Activated CD4-positive, alpha-beta T cell treated with anti-CD3 and anti-CD28 coated beads, Interleukin-2, amount 50 U/mL, for 4 hours (primary cell): ENCODE measurements around the gene ITIH5.

Experiments used
- DNase-seq, 2 experiments: peaks; one replicate each; pipeline ENCODE4 v3.0.0-alpha.2; 2020

Gene ITIH5

GRCh38 chr10:7625836-7626235 lies 40.9 kb downstream of the ITIH5 start:
- no peak for DNase-seq

- no peak for DNase-seq
These were observed 41.8 kb downstream of the ITIH5 start for GRCh38 chr10:7625009-7625408.

- DNase-seq, result no peak
These were observed 43.8 kb downstream of the ITIH5 start for GRCh38 chr10:7622969-7623368.

GRCh38 chr10:7618461-7618860 lies 48.3 kb downstream of the ITIH5 start:
- no peak for DNase-seq

GRCh38 chr10:7611909-7612308 lies 54.9 kb downstream of the ITIH5 start:
- DNase-seq, result no peak

GRCh38 chr10:7610651-7611389 lies 55.9 kb downstream of the ITIH5 start:
- no peak for DNase-seq

GRCh38 chr10:7610026-7610425 lies 56.7 kb downstream of the ITIH5 start:
- no peak for DNase-seq

GRCh38 chr10:7609556-7609955 lies 57.2 kb downstream of the ITIH5 start:
- no peak for DNase-seq

GRCh38 chr10:7608001-7608400 lies 58.8 kb downstream of the ITIH5 start:
- no peak for DNase-seq

GRCh38 chr10:7606951-7607404 lies 59.8 kb downstream of the ITIH5 start:
- no peak for DNase-seq

- DNase-seq, result no peak
These were observed 61.0 kb downstream of the ITIH5 start for GRCh38 chr10:7605565-7606295.

- no peak for DNase-seq
These were observed 65.6 kb downstream of the ITIH5 start for GRCh38 chr10:7601023-7601656.

GRCh38 chr10:7598771-7599170 lies 68.0 kb downstream of the ITIH5 start:
- no peak for DNase-seq

- no peak for DNase-seq
These were observed 70.4 kb downstream of the ITIH5 start for GRCh38 chr10:7596356-7596755.

GRCh38 chr10:7593905-7594304 lies 72.9 kb downstream of the ITIH5 start:
- no peak for DNase-seq

GRCh38 chr10:7593063-7593462 lies 73.7 kb downstream of the ITIH5 start:
- DNase-seq, result no peak

GRCh38 chr10:7592627-7593026 lies 74.1 kb downstream of the ITIH5 start:
- DNase-seq, result no peak

- no peak for DNase-seq
These were observed 76.5 kb downstream of the ITIH5 start for GRCh38 chr10:7590271-7590670.

GRCh38 chr10:7589748-7590147 lies 77.0 kb downstream of the ITIH5 start:
- no peak for DNase-seq

- no peak for DNase-seq
These were observed 78.9 kb downstream of the ITIH5 start for GRCh38 chr10:7587865-7588188.

GRCh38 chr10:7587168-7587864 lies 79.5 kb downstream of the ITIH5 start:
- no peak for DNase-seq

- no peak for DNase-seq
These were observed 81.5 kb downstream of the ITIH5 start for GRCh38 chr10:7585228-7585627.

GRCh38 chr10:7583626-7584025 lies 83.1 kb downstream of the ITIH5 start:
- DNase-seq, result no peak

GRCh38 chr10:7580520-7580919 lies 86.2 kb downstream of the ITIH5 start:
- DNase-seq, result no peak
